ENCODE data around the gene CACNA1C.
"Not testable (repeated sequence)": the region's sequence is repeated elsewhere in the genome, so short reads cannot be mapped to it uniquely, and the experiment has no call there.

CACNA1C gene

GRCh38 chr12:2129076-2129475, 76.3 kb downstream of the CACNA1C start:
- no peak overlapping the region for H3K4me3 ChIP-seq (ENCODE audit: low read depth, low read length)
- TF ChIP-seq CTCF (IDR thresholded peaks at IDR 0.05; ENCODE audit: low read depth, low read length) = no peak

- not testable (repeated sequence) for H3K4me3 ChIP-seq (ENCODE audit: low read depth, low read length)
Observed at GRCh38 chr12:2135661-2136418, 83.1 kb downstream of the CACNA1C start.

GRCh38 chr12:2136901-2137300, 84.1 kb downstream of the CACNA1C start:
- TF ChIP-seq CTCF (IDR thresholded peaks at IDR 0.05; ENCODE audit: low read depth, low read length) = no peak
- no peak overlapping the region for H3K4me3 ChIP-seq (ENCODE audit: low read depth, low read length)

- no peak overlapping the region for H3K4me3 ChIP-seq (ENCODE audit: low read depth, low read length)
- no peak for TF ChIP-seq CTCF (IDR thresholded peaks at IDR 0.05; ENCODE audit: low read depth, low read length)
Observed at GRCh38 chr12:2137711-2138110, 84.9 kb downstream of the CACNA1C start.

GRCh38 chr12:2138294-2138693, 85.5 kb downstream of the CACNA1C start:
- H3K4me3 ChIP-seq (ENCODE audit: low read depth, low read length) = no peak overlapping the region
- TF ChIP-seq CTCF (IDR thresholded peaks at IDR 0.05; ENCODE audit: low read depth, low read length) = no peak

GRCh38 chr12:2138871-2139308, 86.1 kb downstream of the CACNA1C start:
- TF ChIP-seq CTCF (IDR thresholded peaks at IDR 0.05; ENCODE audit: low read depth, low read length) = no peak

GRCh38 chr12:2139651-2140050, 86.9 kb downstream of the CACNA1C start:
- no peak for TF ChIP-seq CTCF (IDR thresholded peaks at IDR 0.05; ENCODE audit: low read depth, low read length)
- H3K4me3 ChIP-seq (ENCODE audit: low read depth, low read length) = no peak overlapping the region

More at GRCh38 chr12:2138871-2139308, 86.1 kb downstream of the CACNA1C start:
- no peak overlapping the region for H3K4me3 ChIP-seq (ENCODE audit: low read depth, low read length)

Data from WI38 (cell line).